Left ventricle myocardium superior (tissue), 1 donor: ENCODE data around the gene TGFB1I1. TPM values are rescaled to one million over a fixed set of nuclear protein-coding genes. Genes with fewer than 3 reads are reported as not detected.

Experiments
- total RNA-seq: library from RNA; stranded (reverse); fragmentation: NEBNext Ultra II Directional; extraction: Animal tissue kit (Norgen Biotek cat#: 25700); gene quantifications from one replicate; pipeline ENCODE4 v1.2.1, GENCODE V29; 2021
- donor health status: DM: no; HTN: yes; CAD: no; lungs with severe emphysema.

Gene TGFB1I1
- total RNA-seq, 1 donor from 2014 or later = 13.6 TPM

Other genes starting within 250 kb of the TGFB1I1 start
- 7.1 TPM for gene ITGAM, start 212.2 kb upstream of the TGFB1I1 start, total RNA-seq
- 3.2 TPM for gene ITGAX, start 117.0 kb upstream of the TGFB1I1 start, total RNA-seq
- gene ITGAD, start 78.8 kb upstream of the TGFB1I1 start, total RNA-seq = not detected
- gene COX6A2, start 43.8 kb upstream of the TGFB1I1 start, total RNA-seq = 1,516 TPM
- gene ZNF843, start 29.4 kb upstream of the TGFB1I1 start, total RNA-seq = 1.6 TPM
- 5.4 TPM for gene ARMC5, start 12.7 kb upstream of the TGFB1I1 start, total RNA-seq
- gene SLC5A2, start 11.0 kb downstream of the TGFB1I1 start, total RNA-seq = not detected
- 18.9 TPM for gene RUSF1, start 36.2 kb downstream of the TGFB1I1 start, total RNA-seq
- not detected for gene AHSP, start 55.7 kb downstream of the TGFB1I1 start, total RNA-seq